SK-N-SH treated with all-trans-retinoic acid at 6 μM for 48 hours (cell line): ENCODE measurements around the gene XRCC4.

Experiments
- ATAC-seq: fragments of 200-7000 bp; cut with Tn5 transposase; 3 replicates; pipeline ENCODE4 v1.9.1; 2020; ENCODE audit warnings: mild to moderate bottlenecking, moderate library complexity
- ARNTL ChIP-seq: fragments of 450-650 bp; formaldehyde crosslinking; IDR thresholded peaks from 2 replicates; pipeline ENCODE4 v1.5.0; 2020; ENCODE audit warnings: low read depth, mild to moderate bottlenecking, moderate library complexity, borderline replicate concordance
- BACH2 ChIP-seq: fragments of 250-450 bp; sonication (Bioruptor Pico); IDR thresholded peaks from 2 replicates; pipeline ENCODE4 v1.9.0; 2021; ENCODE audit warnings: mild to moderate bottlenecking, borderline replicate concordance
- CREB5 ChIP-seq: fragments of 250-450 bp; sonication (Bioruptor Pico); IDR thresholded peaks from 2 replicates; pipeline ENCODE4 v1.5.1; 2020; ENCODE audit warnings: low read depth, mild to moderate bottlenecking, moderate library complexity
- CSRNP3 ChIP-seq: fragments of 250-450 bp; sonication (Bioruptor Pico); IDR thresholded peaks from 2 replicates; pipeline ENCODE4 v1.5.1; 2021; ENCODE audit warnings: mild to moderate bottlenecking, moderate library complexity
- ESRRG ChIP-seq: fragments of 250-450 bp; sonication (Bioruptor Pico); IDR thresholded peaks from 2 replicates; pipeline ENCODE4 v1.6.1; 2021; ENCODE audit warnings: mild to moderate bottlenecking
- GLIS3 ChIP-seq: fragments of 250-450 bp; sonication (Bioruptor Pico); IDR thresholded peaks from 2 replicates; pipeline ENCODE4 v1.5.0; 2020; ENCODE audit warnings: mild to moderate bottlenecking, moderate library complexity
- ISL1 ChIP-seq: fragments of 250-450 bp; sonication (Bioruptor Pico); IDR thresholded peaks from 2 replicates; pipeline ENCODE4 v2.1.2; 2022; ENCODE audit warnings: mild to moderate bottlenecking, moderate library complexity
- OSR1 ChIP-seq: fragments of 250-450 bp; sonication (Bioruptor Pico); IDR thresholded peaks from 2 replicates; pipeline ENCODE4 v1.8.0; 2022; ENCODE audit warnings: moderate library complexity, mild to moderate bottlenecking, inconsistent platforms
- PATZ1 ChIP-seq: fragments of 250-450 bp; sonication (Bioruptor Pico); IDR thresholded peaks from 2 replicates; pipeline ENCODE4 v1.8.0; 2020; ENCODE audit warnings: mild to moderate bottlenecking, moderate library complexity, borderline replicate concordance
- POU6F1 ChIP-seq: fragments of 250-450 bp; sonication (Bioruptor Pico); IDR thresholded peaks from 2 replicates; pipeline ENCODE4 v1.8.0; 2021; ENCODE audit warnings: low read depth, mild to moderate bottlenecking, moderate library complexity, borderline replicate concordance
- RARB ChIP-seq: fragments of 250-450 bp; sonication (Bioruptor Pico); IDR thresholded peaks from 2 replicates; pipeline ENCODE4 v1.8.0; 2021; ENCODE audit warnings: mild to moderate bottlenecking, moderate library complexity
- SNAI2 ChIP-seq: fragments of 250-450 bp; sonication (Bioruptor Pico); IDR thresholded peaks from 2 replicates; pipeline ENCODE4 v1.5.0; 2020; ENCODE audit warnings: mild to moderate bottlenecking, moderate library complexity
- TCF4 ChIP-seq: fragments of 250-450 bp; sonication (Bioruptor Pico); IDR thresholded peaks from 2 replicates; pipeline ENCODE4 v1.8.0; 2021; ENCODE audit warnings: mild to moderate bottlenecking, moderate library complexity, borderline replicate concordance
- TOX ChIP-seq: fragments of 250-450 bp; sonication (Bioruptor Pico); IDR thresholded peaks from 2 replicates; pipeline ENCODE4 v1.8.0; 2021; ENCODE audit warnings: mild to moderate bottlenecking, moderate library complexity, borderline replicate concordance
- TSHZ2 ChIP-seq: fragments of 250-450 bp; sonication (Bioruptor Pico); IDR thresholded peaks from 2 replicates; pipeline ENCODE4 v1.5.0; 2020; ENCODE audit warnings: mild to moderate bottlenecking, moderate library complexity
- ZC3H10 ChIP-seq: fragments of 250-450 bp; sonication (Bioruptor Pico); IDR thresholded peaks from 2 replicates; pipeline ENCODE4 v1.5.1; 2021; ENCODE audit warnings: mild to moderate bottlenecking, moderate library complexity
- ZFP3 ChIP-seq: fragments of 250-450 bp; sonication (Bioruptor Pico); IDR thresholded peaks from 2 replicates; pipeline ENCODE4 v1.5.0; 2020; ENCODE audit warnings: mild to moderate bottlenecking, moderate library complexity
- ZNF565 ChIP-seq: fragments of 450-650 bp; formaldehyde crosslinking; conservative IDR thresholded peaks from 2 replicates; pipeline ENCODE4 v1.5.0; 2020; ENCODE audit warnings: low read depth, mild to moderate bottlenecking, moderate library complexity
- ZNF70 ChIP-seq: fragments of 450-650 bp; formaldehyde crosslinking; IDR thresholded peaks from 2 replicates; pipeline ENCODE4 v1.5.0; 2020; ENCODE audit warnings: mild to moderate bottlenecking, moderate library complexity
- ZNF8 ChIP-seq: fragments of 450-650 bp; formaldehyde crosslinking; IDR thresholded peaks from 2 replicates; pipeline ENCODE4 v1.5.0; 2020; ENCODE audit warnings: mild to moderate bottlenecking, moderate library complexity

Gene XRCC4

GRCh38 chr5:83126501-83126900 is 49.2 kb downstream of the XRCC4 start:
- ATAC-seq: no peak

GRCh38 chr5:83133797-83134196 is 56.5 kb downstream of the XRCC4 start:
- no peak for ATAC-seq
- no peak for TF ChIP-seq BACH2 (CRISPR knock-in tag)
- TF ChIP-seq ARNTL: no peak
- TF ChIP-seq, all 23 proteins: peak for 0

More at GRCh38 chr5:83126501-83126900, 49.2 kb downstream of the XRCC4 start:
- TF ChIP-seq SNAI2 (CRISPR knock-in tag): no peak
- TF ChIP-seq RARB (CRISPR knock-in tag): no peak
- no peak for TF ChIP-seq ISL1 (CRISPR knock-in tag)
- no peak for TF ChIP-seq ZNF70 (CRISPR knock-in tag)
- no peak for TF ChIP-seq ZNF565 (CRISPR knock-in tag)
- TF ChIP-seq ZNF8 (CRISPR knock-in tag): no peak
- TF ChIP-seq BACH2 (CRISPR knock-in tag): no peak
- no peak for TF ChIP-seq TOX (CRISPR knock-in tag)
- TF ChIP-seq CSRNP3 (CRISPR knock-in tag): no peak
- TF ChIP-seq PATZ1 (CRISPR knock-in tag): no peak
- no peak for TF ChIP-seq ZC3H10 (CRISPR knock-in tag)
- TF ChIP-seq OSR1: no peak
- TF ChIP-seq POU6F1 (CRISPR knock-in tag): no peak
- no peak for TF ChIP-seq TCF4 (CRISPR knock-in tag)
- TF ChIP-seq TSHZ2 (CRISPR knock-in tag): no peak

GRCh38 chr5:83142526-83142925 is 65.2 kb downstream of the XRCC4 start:
- no peak for ATAC-seq
- TF ChIP-seq ZFP3: no peak

GRCh38 chr5:83145241-83145640 is 67.9 kb downstream of the XRCC4 start:
- no peak for ATAC-seq
- no peak for TF ChIP-seq POU6F1 (CRISPR knock-in tag)
- no peak for TF ChIP-seq TCF4 (CRISPR knock-in tag)
- TF ChIP-seq RARB (CRISPR knock-in tag): no peak
- no peak for TF ChIP-seq PATZ1 (CRISPR knock-in tag)
- TF ChIP-seq ZFP3: no peak
- no peak for TF ChIP-seq ISL1 (CRISPR knock-in tag)
- no peak for TF ChIP-seq GLIS3 (CRISPR knock-in tag)
- no peak for TF ChIP-seq ARNTL
- TF ChIP-seq OSR1: no peak
- TF ChIP-seq CSRNP3 (CRISPR knock-in tag): no peak
- no peak for TF ChIP-seq ESRRG
- TF ChIP-seq TOX (CRISPR knock-in tag): no peak
- TF ChIP-seq BACH2 (CRISPR knock-in tag): no peak
- TF ChIP-seq ZNF8 (CRISPR knock-in tag): no peak
- no peak for TF ChIP-seq ZC3H10 (CRISPR knock-in tag)
- TF ChIP-seq CREB5 (CRISPR knock-in tag): no peak
- no peak for TF ChIP-seq ZNF565 (CRISPR knock-in tag)
